ENCODE data around the gene COL20A1.
A peak's percentile ranks its signal among the peaks of the same experiment; 100 is the strongest.

COL20A1 gene

DNA sequence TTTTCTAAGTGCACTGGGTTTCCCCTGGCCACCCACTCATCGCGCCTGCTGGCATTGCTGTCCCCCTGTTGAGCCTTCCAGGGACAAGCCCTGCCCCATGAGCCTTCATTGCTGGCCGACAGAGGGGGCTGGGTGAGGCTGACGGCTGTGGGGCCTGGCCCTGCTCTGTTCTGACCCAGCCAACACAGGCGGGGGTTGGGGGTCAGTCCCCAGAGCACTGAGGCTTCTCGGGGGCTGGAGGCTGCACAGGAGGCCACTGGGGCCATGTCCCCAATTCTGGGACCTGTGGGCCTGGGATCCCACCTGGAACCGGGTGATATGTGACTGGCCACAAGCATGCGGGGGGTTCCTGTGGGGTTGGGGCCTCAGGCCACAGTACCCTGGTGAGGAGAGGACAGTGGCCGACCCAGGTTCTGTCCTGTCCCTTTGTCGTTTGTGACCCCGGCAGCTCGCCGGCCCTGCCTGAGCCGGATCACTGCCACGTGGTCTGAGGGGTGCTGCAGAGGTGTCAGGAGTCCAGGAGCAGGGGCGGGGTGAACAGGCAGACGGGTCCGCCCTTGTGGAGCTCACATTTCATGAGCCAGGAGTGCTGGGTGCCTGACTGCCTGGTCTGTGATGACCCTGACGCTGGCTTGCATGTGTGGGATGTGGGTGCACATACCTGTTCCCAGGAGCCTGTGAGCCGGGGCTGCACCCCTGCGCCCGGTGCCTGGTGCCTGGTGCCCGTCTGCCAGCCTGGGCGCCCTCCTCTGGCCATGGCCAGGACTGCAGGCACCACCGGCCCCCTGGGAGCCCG, 2.1 kb upstream of the COL20A1 start:
- Histone ChIP-seq H3K4me3 (ENCODE audit: severe bottlenecking) (no peak overlapping the region), H3K27ac (ENCODE audit: poor library complexity, severe bottlenecking) (no peak overlapping the region), H3K4me1 (ENCODE audit: insufficient read depth, poor library complexity, severe bottlenecking) (no peaks in the 10 kb centered on the region), H3K27me3 (ENCODE audit: insufficient read depth, poor library complexity, severe bottlenecking) (peaks cover 18% of the 10 kb centered on the region), H3K36me3 (ENCODE audit: low read depth) (peaks cover 31% of the 10 kb centered on the region), H3K9me3 (ENCODE audit: severe bottlenecking) (no peaks in the 10 kb centered on the region)
- TF ChIP-seq, protein P1, sequence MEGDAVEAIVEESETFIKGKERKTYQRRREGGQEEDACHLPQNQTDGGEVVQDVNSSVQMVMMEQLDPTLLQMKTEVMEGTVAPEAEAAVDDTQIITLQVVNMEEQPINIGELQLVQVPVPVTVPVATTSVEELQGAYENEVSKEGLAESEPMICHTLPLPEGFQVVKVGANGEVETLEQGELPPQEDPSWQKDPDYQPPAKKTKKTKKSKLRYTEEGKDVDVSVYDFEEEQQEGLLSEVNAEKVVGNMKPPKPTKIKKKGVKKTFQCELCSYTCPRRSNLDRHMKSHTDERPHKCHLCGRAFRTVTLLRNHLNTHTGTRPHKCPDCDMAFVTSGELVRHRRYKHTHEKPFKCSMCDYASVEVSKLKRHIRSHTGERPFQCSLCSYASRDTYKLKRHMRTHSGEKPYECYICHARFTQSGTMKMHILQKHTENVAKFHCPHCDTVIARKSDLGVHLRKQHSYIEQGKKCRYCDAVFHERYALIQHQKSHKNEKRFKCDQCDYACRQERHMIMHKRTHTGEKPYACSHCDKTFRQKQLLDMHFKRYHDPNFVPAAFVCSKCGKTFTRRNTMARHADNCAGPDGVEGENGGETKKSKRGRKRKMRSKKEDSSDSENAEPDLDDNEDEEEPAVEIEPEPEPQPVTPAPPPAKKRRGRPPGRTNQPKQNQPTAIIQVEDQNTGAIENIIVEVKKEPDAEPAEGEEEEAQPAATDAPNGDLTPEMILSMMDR (IDR thresholded peaks at IDR 0.05; ENCODE audit: poor library complexity, severe bottlenecking) = peak; percentile 94
- DNase-seq (ENCODE audit: low spot score) (peak; percentile 78), ATAC-seq (ENCODE audit: low read depth) (peak; percentile 35)

DNA sequence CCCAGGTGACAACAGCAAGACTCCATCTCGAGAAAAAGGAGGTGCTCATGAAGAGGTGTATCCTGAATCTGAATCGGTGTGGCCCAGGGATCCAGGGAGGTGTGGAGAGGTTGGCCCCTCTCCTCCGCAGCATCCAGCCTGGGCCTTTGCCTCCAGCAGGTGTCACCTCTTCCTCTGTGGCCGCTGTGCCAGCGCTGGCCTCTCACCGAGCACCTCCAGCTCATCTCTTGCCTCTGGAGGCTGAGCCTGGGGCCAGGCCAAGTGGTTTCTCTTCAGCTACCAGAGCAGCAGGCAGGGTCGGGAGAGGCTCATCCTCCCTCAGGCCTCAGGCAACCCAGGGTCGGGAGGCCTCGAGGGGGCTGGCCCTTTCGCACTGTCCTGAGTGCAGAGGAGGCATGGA, 1.2 kb upstream of the COL20A1 start:
- ATAC-seq (ENCODE audit: low read depth) = peak; percentile 0; the same call in 2 of the 3 replicates
- Histone ChIP-seq H3K36me3 (ENCODE audit: low read depth) (peaks cover 24% of the 10 kb centered on the region), H3K4me3 (ENCODE audit: severe bottlenecking) (no peak overlapping the region), H3K9me3 (ENCODE audit: severe bottlenecking) (no peaks in the 10 kb centered on the region), H3K4me1 (ENCODE audit: insufficient read depth, poor library complexity, severe bottlenecking) (no peaks in the 10 kb centered on the region), H3K27me3 (ENCODE audit: insufficient read depth, poor library complexity, severe bottlenecking) (peaks cover 27% of the 10 kb centered on the region), H3K27ac (ENCODE audit: poor library complexity, severe bottlenecking) (no peak overlapping the region)
- DNase-seq (ENCODE audit: low spot score) = no peak
- TF ChIP-seq, protein P1 (IDR thresholded peaks at IDR 0.05; ENCODE audit: poor library complexity, severe bottlenecking) = no peak

- H3K4me3 ChIP-seq (ENCODE audit: severe bottlenecking) = no peak overlapping the region
- TF ChIP-seq, protein P1 (IDR thresholded peaks at IDR 0.05; ENCODE audit: poor library complexity, severe bottlenecking) = no peak
- H3K27ac ChIP-seq (ENCODE audit: poor library complexity, severe bottlenecking) = no peak overlapping the region
- H3K4me1 ChIP-seq (ENCODE audit: insufficient read depth, poor library complexity, severe bottlenecking) = no peaks in the 10 kb centered on the region
- peaks cover 19% of the 10 kb centered on the region for H3K36me3 ChIP-seq (ENCODE audit: low read depth)
- no peak for DNase-seq (ENCODE audit: low spot score)
- ATAC-seq (ENCODE audit: low read depth) = peak; percentile 0; the same call in 1 of the 3 replicates
- H3K9me3 ChIP-seq (ENCODE audit: severe bottlenecking) = no peaks in the 10 kb centered on the region
- peaks cover 29% of the 10 kb centered on the region for H3K27me3 ChIP-seq (ENCODE audit: insufficient read depth, poor library complexity, severe bottlenecking)
Measured at GRCh38 chr20:63292292-63292701, 689 bp upstream of the COL20A1 start.

DNA sequence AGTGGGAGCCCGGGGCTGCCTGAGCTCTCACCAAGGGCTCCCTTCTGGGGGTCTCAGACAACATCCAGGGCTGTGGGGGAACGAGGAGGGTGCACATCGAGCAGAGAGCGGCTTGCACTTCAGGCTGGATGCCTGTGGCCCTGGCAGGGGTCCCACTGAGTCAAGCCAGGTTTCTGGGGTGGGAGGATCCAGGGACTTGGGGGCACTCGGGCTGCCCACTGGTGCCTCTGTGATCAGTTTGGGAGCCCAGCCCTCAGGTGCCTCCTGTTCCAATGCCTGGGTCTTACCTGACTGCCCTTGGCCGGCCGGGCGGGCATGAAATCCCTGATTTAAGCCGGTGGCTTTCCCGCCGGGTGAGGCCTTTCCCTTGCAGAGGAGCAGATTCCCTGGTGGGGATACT, 470 bp downstream of the COL20A1 start:
- Histone ChIP-seq H3K27me3 (ENCODE audit: insufficient read depth, poor library complexity, severe bottlenecking) (peaks cover 29% of the 10 kb centered on the region), H3K4me3 (ENCODE audit: severe bottlenecking) (no peak overlapping the region), H3K9me3 (ENCODE audit: severe bottlenecking) (no peaks in the 10 kb centered on the region), H3K27ac (ENCODE audit: poor library complexity, severe bottlenecking) (no peak overlapping the region), H3K4me1 (ENCODE audit: insufficient read depth, poor library complexity, severe bottlenecking) (no peaks in the 10 kb centered on the region), H3K36me3 (ENCODE audit: low read depth) (peaks cover 9% of the 10 kb centered on the region)
- ATAC-seq (ENCODE audit: low read depth) (no peak), DNase-seq (ENCODE audit: low spot score) (no peak)
- TF ChIP-seq, protein P1 (IDR thresholded peaks at IDR 0.05; ENCODE audit: poor library complexity, severe bottlenecking) = no peak
